Osteoblast (primary cell): ENCODE measurements around the gene RNF125. TPM values are rescaled to one million over a fixed set of nuclear protein-coding genes. Genes with fewer than 3 reads are reported as not detected.

Experiments used
- DNase-seq: peaks from one replicate; pipeline ENCODE4 v3.0.0; 2011; ENCODE audit warnings: low spot score, mixed read lengths; ENCODE audit not compliant: insufficient read length; ENCODE audit errors: missing footprints
- H2AFZ ChIP-seq: 2 replicates; pipeline ENCODE4 v1.6.0; 2011; ENCODE audit warnings: mild to moderate bottlenecking, low read length
- H3K27ac ChIP-seq: 2 replicates; pipeline ENCODE4 v1.5.1; 2011; ENCODE audit warnings: mild to moderate bottlenecking, low read depth, low read length, moderate library complexity
- H3K27me3 ChIP-seq: 2 replicates; pipeline ENCODE4 v1.6.0; 2012; ENCODE audit warnings: mild to moderate bottlenecking, control low read depth, inconsistent platforms, low read length, moderate library complexity; ENCODE audit not compliant: insufficient read depth
- H3K36me3 ChIP-seq: 2 replicates; pipeline ENCODE4 v1.5.1; 2011; ENCODE audit warnings: mild to moderate bottlenecking, low read length, control low read depth, moderate library complexity; ENCODE audit not compliant: insufficient read depth
- H3K4me1 ChIP-seq: 2 replicates; pipeline ENCODE4 v1.5.1; 2011; ENCODE audit warnings: mild to moderate bottlenecking, low read length, control low read depth, moderate library complexity; ENCODE audit not compliant: insufficient read depth
- H3K4me2 ChIP-seq: 2 replicates; pipeline ENCODE4 v1.6.0; 2011; ENCODE audit warnings: mild to moderate bottlenecking, low read length; ENCODE audit not compliant: insufficient read depth
- H3K4me3 ChIP-seq: fragments of 200-600 bp; sonication (generic); 3 replicates; pipeline ENCODE4 v1.5.1; 2012; ENCODE audit warnings: mild to moderate bottlenecking, low read length, inconsistent platforms; ENCODE audit not compliant: insufficient read depth
- H3K79me2 ChIP-seq: 2 replicates; pipeline ENCODE4 v1.6.0; 2012; ENCODE audit warnings: mild to moderate bottlenecking, low read length, control low read depth, inconsistent platforms; ENCODE audit not compliant: insufficient read depth
- H3K9me3 ChIP-seq: 2 replicates; pipeline ENCODE4 v1.5.1; 2011; ENCODE audit warnings: low read depth, low read length, control low read depth
- H4K20me1 ChIP-seq: 2 replicates; pipeline ENCODE4 v1.6.0; 2012; ENCODE audit warnings: mild to moderate bottlenecking, low read length, control low read depth; ENCODE audit not compliant: insufficient read depth
- CTCF ChIP-seq: IDR thresholded peaks from 2 replicates; pipeline ENCODE4 v1.5.1; 2011; ENCODE audit warnings: mild to moderate bottlenecking, low read depth, low read length, moderate library complexity; ENCODE audit errors: extremely low read depth
- total RNA-seq: library from RNA; depleted of rRNA; stranded (reverse); fragments of >200 nt; gene quantifications from 2 replicates; pipeline ENCODE4 v1.2.3, GENCODE V29; 2012

Gene RNF125
- under 0.01 and 0.59 TPM in 2 replicates for total RNA-seq

- Histone ChIP-seq H3K4me1 (peaks cover 14% of the 10 kb centered on the region), H3K4me2 (peak within 1 kb of the TSS; percentile 81)
Measured at GRCh38 chr18:32018331-32019250, at the start of gene RNF125. Gene RNF125 (plus strand): TSS chr18:32018825. CDS start chr18:32018864, 39 bp downstream.

DNA sequence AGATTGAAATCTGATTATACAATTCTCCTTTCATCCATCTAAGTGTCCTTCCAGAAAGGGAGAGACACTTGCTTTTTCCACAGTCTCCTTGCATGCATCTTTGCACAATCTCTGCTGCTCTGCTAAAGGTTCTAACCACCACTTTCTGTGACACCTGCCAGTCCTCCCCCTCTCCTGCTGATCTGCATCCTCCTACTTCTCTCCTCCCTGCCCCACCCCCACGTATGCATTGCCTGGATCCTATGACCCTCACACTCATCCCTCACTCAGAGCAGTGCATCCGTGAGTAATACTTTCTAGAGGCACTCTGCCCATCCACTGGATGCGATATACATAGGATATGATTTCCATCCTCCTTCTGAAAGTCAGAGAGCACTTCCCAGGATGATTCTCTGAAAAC is 48.0 kb upstream of the RNF125 start:
- Histone ChIP-seq H3K27ac (no peak overlapping the region), H3K4me1 (no peaks in the 10 kb centered on the region), H3K36me3 (no peaks in the 10 kb centered on the region), H2AFZ (no peak overlapping the region), H3K4me2 (no peak overlapping the region), H3K9me3 (peaks cover 6% of the 10 kb centered on the region), H4K20me1 (no peaks in the 10 kb centered on the region), H3K27me3 (no peaks in the 10 kb centered on the region), H3K4me3 (no peak overlapping the region), H3K79me2 (no peaks in the 10 kb centered on the region)
- no peak for DNase-seq
- TF ChIP-seq CTCF: no peak

More at GRCh38 chr18:32018331-32019250, at the start of gene RNF125:
- Histone ChIP-seq H4K20me1 (no peaks in the 10 kb centered on the region), H3K9me3 (no peaks in the 10 kb centered on the region), H2AFZ (peak within 1 kb of the TSS; percentile 82), H3K4me3 (peak within 1 kb of the TSS; percentile 70), H3K27me3 (peaks cover 12% of the 10 kb centered on the region), H3K36me3 (no peaks in the 10 kb centered on the region), H3K27ac (no peak within 1 kb of the TSS), H3K79me2 (no peaks in the 10 kb centered on the region)
- no peak for TF ChIP-seq CTCF
- DNase-seq: peak; percentile 92

GRCh38 chr18:31973929-31974546 is 44.6 kb upstream of the RNF125 start:
- Histone ChIP-seq H3K79me2 (no peaks in the 10 kb centered on the region), H2AFZ (no peak overlapping the region), H3K4me2 (no peak overlapping the region), H3K27me3 (no peaks in the 10 kb centered on the region), H3K36me3 (no peaks in the 10 kb centered on the region), H3K4me1 (no peaks in the 10 kb centered on the region), H3K4me3 (no peak overlapping the region), H4K20me1 (no peaks in the 10 kb centered on the region), H3K27ac (no peak overlapping the region), H3K9me3 (peaks cover 9% of the 10 kb centered on the region)
- DNase-seq: no peak
- TF ChIP-seq CTCF: no peak

GRCh38 chr18:31976242-31976641 is 42.4 kb upstream of the RNF125 start:
- H2AFZ ChIP-seq: no peak overlapping the region
- H3K27me3 ChIP-seq: no peaks in the 10 kb centered on the region
- H4K20me1 ChIP-seq: no peaks in the 10 kb centered on the region
- H3K4me1 ChIP-seq: no peaks in the 10 kb centered on the region
- H3K79me2 ChIP-seq: no peaks in the 10 kb centered on the region
- no peaks in the 10 kb centered on the region for H3K36me3 ChIP-seq
- no peak overlapping the region for H3K4me2 ChIP-seq
- DNase-seq: no peak
- H3K9me3 ChIP-seq: peaks cover 9% of the 10 kb centered on the region
- H3K27ac ChIP-seq: no peak overlapping the region
- H3K4me3 ChIP-seq: no peak overlapping the region
- no peak for TF ChIP-seq CTCF
